ENCODE measurements around the gene CLEC4G.

DNA sequence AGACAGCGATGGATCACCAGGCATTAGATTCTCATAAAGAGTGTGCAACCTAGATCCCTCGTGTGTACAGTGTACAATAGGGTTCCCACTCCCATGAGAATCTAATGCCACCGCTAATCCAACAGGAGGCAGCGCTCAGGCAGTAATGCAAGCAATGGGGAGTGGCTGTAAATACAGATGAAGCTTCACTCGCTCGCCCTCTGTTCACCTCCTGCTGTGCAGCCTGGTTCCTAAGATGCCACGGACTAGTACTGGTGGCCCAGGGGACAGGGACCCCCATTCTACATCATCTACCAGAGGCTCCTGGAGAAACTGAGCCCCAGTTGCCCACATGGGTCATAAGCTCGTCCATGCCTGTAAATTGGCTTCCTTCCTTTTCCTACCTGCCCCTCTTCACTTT lies 39.2 kb upstream of the CLEC4G start:
- TF ChIP-seq, protein P1, sequence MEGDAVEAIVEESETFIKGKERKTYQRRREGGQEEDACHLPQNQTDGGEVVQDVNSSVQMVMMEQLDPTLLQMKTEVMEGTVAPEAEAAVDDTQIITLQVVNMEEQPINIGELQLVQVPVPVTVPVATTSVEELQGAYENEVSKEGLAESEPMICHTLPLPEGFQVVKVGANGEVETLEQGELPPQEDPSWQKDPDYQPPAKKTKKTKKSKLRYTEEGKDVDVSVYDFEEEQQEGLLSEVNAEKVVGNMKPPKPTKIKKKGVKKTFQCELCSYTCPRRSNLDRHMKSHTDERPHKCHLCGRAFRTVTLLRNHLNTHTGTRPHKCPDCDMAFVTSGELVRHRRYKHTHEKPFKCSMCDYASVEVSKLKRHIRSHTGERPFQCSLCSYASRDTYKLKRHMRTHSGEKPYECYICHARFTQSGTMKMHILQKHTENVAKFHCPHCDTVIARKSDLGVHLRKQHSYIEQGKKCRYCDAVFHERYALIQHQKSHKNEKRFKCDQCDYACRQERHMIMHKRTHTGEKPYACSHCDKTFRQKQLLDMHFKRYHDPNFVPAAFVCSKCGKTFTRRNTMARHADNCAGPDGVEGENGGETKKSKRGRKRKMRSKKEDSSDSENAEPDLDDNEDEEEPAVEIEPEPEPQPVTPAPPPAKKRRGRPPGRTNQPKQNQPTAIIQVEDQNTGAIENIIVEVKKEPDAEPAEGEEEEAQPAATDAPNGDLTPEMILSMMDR (IDR thresholded peaks at IDR 0.05; ENCODE audit: low read length): no peak
- TF ChIP-seq EZH2 (IDR thresholded peaks at IDR 0.05; ENCODE audit: borderline replicate concordance, low read length): no peak

Data from OCI-LY1 (cell line).